Measurements from ENCODE around the gene CCDC51. TPM values are rescaled to one million over a fixed set of nuclear protein-coding genes. Genes with fewer than 3 reads are reported as not detected.
A peak's percentile ranks its signal among the peaks of the same experiment; 100 is the strongest.
"Not testable (repeated sequence)": the region's sequence is repeated elsewhere in the genome, so short reads cannot be mapped to it uniquely, and the experiment has no call there.

CCDC51 gene
- total RNA-seq = 1 to 10 TPM; 6.4 to 6.7 TPM
- polyA plus RNA-seq = 10 to 100 TPM in 1 of 2 donors, 1 to 10 TPM in 1; 9.5 to 12.7 TPM
- long read RNA-seq, donor 1, transcript CCDC51-201 (4 exons, 1,560 nt) = major isoform, 6 of 19 reads
- long read RNA-seq, donor 1, partial matches to known transcripts = 0 of 19 reads
- long read RNA-seq, donor 1, other reads (novel, unspliced or antisense) = 9 of 19 reads
- long read RNA-seq, donor 2, partial matches to known transcripts = 0 of 4 reads
- long read RNA-seq, donor 2, other reads (novel, unspliced or antisense) = 3 of 4 reads

- WGBS, 2 donors = 0 to 1% methylated on average over 53 to 54 of the region's 54 CpGs
- intact Hi-C loops (cut with DNase I) = no loop called here
- ATAC-seq (ENCODE audit: low FRiP score) (peak; percentile 97), DNase-seq (peak; percentile 99)
- Histone ChIP-seq H3K36me3 (ENCODE audit: control insufficient read depth in 1 of 2, insufficient read depth in 2 of 2, low read length in 1 of 2) (no peaks in the 10 kb centered on the region), H3K4me3 (ENCODE audit: low read length in 2 of 2) (peak within 1 kb of the TSS; percentile 44 to 63), H3K27ac (ENCODE audit: low read depth in 1 of 2, low read length in 2 of 2) (peak within 1 kb of the TSS in 1 of 2 donors; percentile 73), H3K4me1 (ENCODE audit: control insufficient read depth in 1 of 2, insufficient read depth in 2 of 2, low read length in 2 of 2) (no peaks in the 10 kb centered on the region), H3K27me3 (ENCODE audit: control insufficient read depth in 1 of 2, insufficient read depth in 2 of 2, low read length in 1 of 2) (no peaks in the 10 kb centered on the region), H3K9me3 (ENCODE audit: control insufficient read depth, low read length) (no peaks in the 10 kb centered on the region)
Observed at GRCh38 chr3:48439820-48440589, at the start of gene CCDC51, which contains the start of gene TMA7. TSS of gene CCDC51 (minus strand) at chr3:48440119. CDS start at chr3:48435128, 4,991 bp downstream. TSS of gene TMA7 (plus strand) at chr3:48440257. CDS start at chr3:48440297, 40 bp downstream.

GRCh38 chr3:48486952-48487351 lies 47.0 kb upstream of the CCDC51 start:
- intact Hi-C loops (cut with DNase I) = no loop called here
- ATAC-seq (ENCODE audit: low FRiP score) = no peak
- Histone ChIP-seq H3K4me3 (ENCODE audit: low read length in 2 of 2) (no peak overlapping the region), H3K27me3 (ENCODE audit: control insufficient read depth in 1 of 2, insufficient read depth in 2 of 2, low read length in 1 of 2) (no peaks in the 10 kb centered on the region), H3K27ac (ENCODE audit: low read depth in 1 of 2, low read length in 2 of 2) (no peak overlapping the region), H3K9me3 (ENCODE audit: control insufficient read depth, low read length) (no peaks in the 10 kb centered on the region), H3K36me3 (ENCODE audit: control insufficient read depth in 1 of 2, insufficient read depth in 2 of 2, low read length in 1 of 2) (no peaks in the 10 kb centered on the region), H3K4me1 (ENCODE audit: control insufficient read depth in 1 of 2, insufficient read depth in 2 of 2, low read length in 2 of 2) (no peaks in the 10 kb centered on the region)
- WGBS, 2 donors = 95 to 97% methylated on average over 5 of the region's 5 CpGs
- no peak for DNase-seq

GRCh38 chr3:48482822-48483221 lies 42.9 kb upstream of the CCDC51 start:
- H3K4me1 ChIP-seq (ENCODE audit: control insufficient read depth in 1 of 2, insufficient read depth in 2 of 2, low read length in 2 of 2); intact Hi-C loops (cut with DNase I); H3K36me3 ChIP-seq (ENCODE audit: control insufficient read depth in 1 of 2, insufficient read depth in 2 of 2, low read length in 1 of 2); ATAC-seq (ENCODE audit: low FRiP score); H3K27me3 ChIP-seq (ENCODE audit: control insufficient read depth in 1 of 2, insufficient read depth in 2 of 2, low read length in 1 of 2); H3K9me3 ChIP-seq (ENCODE audit: control insufficient read depth, low read length); H3K27ac ChIP-seq (ENCODE audit: low read depth in 1 of 2, low read length in 2 of 2); H3K4me3 ChIP-seq (ENCODE audit: low read length in 2 of 2): not testable (repeated sequence)
- 93 to 96% methylated on average over 6 of the region's 6 CpGs for WGBS, 2 donors
- DNase-seq = peak in 1 of 2 donors; percentile 20

GRCh38 chr3:48480891-48481290 lies 41.0 kb upstream of the CCDC51 start:
- H3K4me3 ChIP-seq (ENCODE audit: low read length in 2 of 2); H3K27ac ChIP-seq (ENCODE audit: low read depth in 1 of 2, low read length in 2 of 2); H3K4me1 ChIP-seq (ENCODE audit: control insufficient read depth in 1 of 2, insufficient read depth in 2 of 2, low read length in 2 of 2); H3K36me3 ChIP-seq (ENCODE audit: control insufficient read depth in 1 of 2, insufficient read depth in 2 of 2, low read length in 1 of 2); intact Hi-C loops (cut with DNase I); ATAC-seq (ENCODE audit: low FRiP score); H3K9me3 ChIP-seq (ENCODE audit: control insufficient read depth, low read length); H3K27me3 ChIP-seq (ENCODE audit: control insufficient read depth in 1 of 2, insufficient read depth in 2 of 2, low read length in 1 of 2): not testable (repeated sequence)
- DNase-seq = peak in 1 of 2 donors; percentile 58
- 97% methylated on average over 11 of the region's 11 CpGs for WGBS, 2 donors

- Histone ChIP-seq H3K4me1 (ENCODE audit: control insufficient read depth in 1 of 2, insufficient read depth in 2 of 2, low read length in 2 of 2) (no peaks in the 10 kb centered on the region), H3K27me3 (ENCODE audit: control insufficient read depth in 1 of 2, insufficient read depth in 2 of 2, low read length in 1 of 2) (no peaks in the 10 kb centered on the region), H3K9me3 (ENCODE audit: control insufficient read depth, low read length) (no peaks in the 10 kb centered on the region), H3K36me3 (ENCODE audit: control insufficient read depth in 1 of 2, insufficient read depth in 2 of 2, low read length in 1 of 2) (peaks cover 0 to 1% of the 10 kb centered on the region in 2 donors), H3K27ac (ENCODE audit: low read depth in 1 of 2, low read length in 2 of 2) (no peak overlapping the region), H3K4me3 (ENCODE audit: low read length in 2 of 2) (no peak overlapping the region)
- 84 to 86% methylated on average over 19 of the region's 19 CpGs for WGBS, 2 donors
- ATAC-seq (ENCODE audit: low FRiP score) = no peak
- peak in 1 of 2 donors; percentile 57 for DNase-seq
- intact Hi-C loops (cut with DNase I) = no loop called here
Observed at GRCh38 chr3:48478626-48479555, 39.0 kb upstream of the CCDC51 start.

- WGBS, 2 donors = 79 to 82% methylated on average over 8 to 9 of the region's 9 CpGs
- no peaks in the 10 kb centered on the region for H3K4me1 ChIP-seq (ENCODE audit: control insufficient read depth in 1 of 2, insufficient read depth in 2 of 2, low read length in 2 of 2)
- H3K27ac ChIP-seq (ENCODE audit: low read depth in 1 of 2, low read length in 2 of 2) = no peak overlapping the region
- H3K27me3 ChIP-seq (ENCODE audit: control insufficient read depth in 1 of 2, insufficient read depth in 2 of 2, low read length in 1 of 2) = no peaks in the 10 kb centered on the region
- no peaks in the 10 kb centered on the region for H3K9me3 ChIP-seq (ENCODE audit: control insufficient read depth, low read length)
- DNase-seq (peak in 1 of 2 donors; percentile 56), ATAC-seq (ENCODE audit: low FRiP score) (no peak)
- peaks cover 0 to 1% of the 10 kb centered on the region in 2 donors for H3K36me3 ChIP-seq (ENCODE audit: control insufficient read depth in 1 of 2, insufficient read depth in 2 of 2, low read length in 1 of 2)
- intact Hi-C loops (cut with DNase I) = no loop called here
- no peak overlapping the region for H3K4me3 ChIP-seq (ENCODE audit: low read length in 2 of 2)
Observed at GRCh38 chr3:48477959-48478520, 38.1 kb upstream of the CCDC51 start.

GRCh38 chr3:48476426-48477053 lies 36.6 kb upstream of the CCDC51 start:
- H3K9me3 ChIP-seq (ENCODE audit: control insufficient read depth, low read length) = no peaks in the 10 kb centered on the region
- H3K4me1 ChIP-seq (ENCODE audit: control insufficient read depth in 1 of 2, insufficient read depth in 2 of 2, low read length in 2 of 2) = no peaks in the 10 kb centered on the region
- no peaks in the 10 kb centered on the region for H3K27me3 ChIP-seq (ENCODE audit: control insufficient read depth in 1 of 2, insufficient read depth in 2 of 2, low read length in 1 of 2)
- WGBS, 2 donors = 78 to 90% methylated on average over 9 of the region's 9 CpGs
- H3K36me3 ChIP-seq (ENCODE audit: control insufficient read depth in 1 of 2, insufficient read depth in 2 of 2, low read length in 1 of 2) = peaks cover 0 to 1% of the 10 kb centered on the region in 2 donors
- no peak overlapping the region for H3K27ac ChIP-seq (ENCODE audit: low read depth in 1 of 2, low read length in 2 of 2)
- intact Hi-C loops (cut with DNase I) = no loop called here
- ATAC-seq (ENCODE audit: low FRiP score) = no peak
- no peak overlapping the region for H3K4me3 ChIP-seq (ENCODE audit: low read length in 2 of 2)
- peak in 1 of 2 donors; percentile 61 for DNase-seq

- no peak for ATAC-seq (ENCODE audit: low FRiP score)
- peak in 1 of 2 donors; percentile 62 for DNase-seq
- Histone ChIP-seq H3K4me3 (ENCODE audit: low read length in 2 of 2) (no peak overlapping the region), H3K27me3 (ENCODE audit: control insufficient read depth in 1 of 2, insufficient read depth in 2 of 2, low read length in 1 of 2) (no peaks in the 10 kb centered on the region), H3K4me1 (ENCODE audit: control insufficient read depth in 1 of 2, insufficient read depth in 2 of 2, low read length in 2 of 2) (no peaks in the 10 kb centered on the region), H3K27ac (ENCODE audit: low read depth in 1 of 2, low read length in 2 of 2) (no peak overlapping the region), H3K36me3 (ENCODE audit: control insufficient read depth in 1 of 2, insufficient read depth in 2 of 2, low read length in 1 of 2) (peaks cover 0 to 1% of the 10 kb centered on the region in 2 donors), H3K9me3 (ENCODE audit: control insufficient read depth, low read length) (no peaks in the 10 kb centered on the region)
- 77 to 78% methylated on average over 11 of the region's 11 CpGs for WGBS, 2 donors
- intact Hi-C loops (cut with DNase I) = no loop called here
Observed at GRCh38 chr3:48475188-48475587, 35.3 kb upstream of the CCDC51 start.
